Left lung (tissue), 10 donors: ENCODE measurements around the gene ANO2. TPM values are rescaled to one million over a fixed set of nuclear protein-coding genes. Genes with fewer than 3 reads are reported as not detected.

ENCODE experiments used
- ATAC-seq: fragments of 200-7000 bp; cut with Tn5 transposase; one replicate; pipeline ENCODE4 v1.9.1; 2020; ENCODE audit warnings: moderate library complexity
- DNase-seq, 4 donors: peaks; one replicate each; pipeline ENCODE4 v3.0.0-alpha.2; 2013 to 2020
- H3K27ac ChIP-seq, 2 donors: fragments of 200-600 bp; sonication (generic) in 1 of 2; one replicate each; pipeline versions ENCODE4 v1.5.0 to v1.8.0; 2020 to 2021
- H3K27me3 ChIP-seq, 2 donors: fragments of 200-600 bp; sonication (generic) in 1 of 2; one replicate each; pipeline versions ENCODE4 v1.5.0 to v1.8.0; 2020 to 2021
- H3K36me3 ChIP-seq, 2 donors: fragments of 200-600 bp; sonication (generic) in 1 of 2; one replicate each; pipeline versions ENCODE4 v1.5.0 to v1.8.0; 2020 to 2021
- H3K4me1 ChIP-seq, 2 donors: fragments of 200-600 bp; one replicate each; pipeline ENCODE4 v1.8.0; 2021
- H3K4me3 ChIP-seq, 2 donors: fragments of 200-600 bp; sonication (generic) in 1 of 2; one replicate each; pipeline versions ENCODE4 v1.5.0 to v1.8.0; 2020 to 2021; ENCODE audit warnings: mild to moderate bottlenecking in 1 of 2
- H3K9me3 ChIP-seq, 2 donors: fragments of 200-600 bp; sonication (generic) in 1 of 2; one replicate each; pipeline versions ENCODE4 v1.5.0 to v1.8.0; 2020 to 2021
- intact Hi-C, 2 donors: fragments of 100-400 bp; cut with DNase I; formaldehyde crosslinking; loops; one replicate each; pipeline versions ENCODE4 v1.11.2 to v1.14.2; 2022
- polyA plus RNA-seq, 6 donors: library from polyadenylated mRNA; unstranded; fragments of 120-200 nt; gene quantifications; one replicate each; pipeline ENCODE4 v1.2.1, GENCODE V29; 2013; ENCODE audit not compliant: insufficient read length in 6 of 6
- total RNA-seq, 2 donors: library from RNA; stranded (reverse); fragmentation: NEBNext Ultra II Directional; extraction: Animal tissue kit (Norgen Biotek cat#: 25700); gene quantifications; one replicate each; pipeline ENCODE4 v1.2.1, GENCODE V29; 2021
- TF ChIP-seq, protein P1 (sequence below), 2 donors: fragments of 200-600 bp; sonication (generic) in 1 of 2; IDR thresholded peaks; one replicate each; pipeline versions ENCODE4 v1.5.0 to v1.8.0; 2021; ENCODE audit warnings: antibody characterized with exemption in 2 of 2
- donor health status: DM: no; HTN: yes; CAD: no.
- donor health status: DM: no; HTN: no; CAD: no.

Gene ANO2
- total and polyA plus RNA-seq, 8 donors = 3.4 to 10.5 (median 6.1) TPM

- H3K9me3 ChIP-seq = no peaks in the 10 kb centered on the region
- H3K27ac ChIP-seq = no peak overlapping the region
- intact Hi-C loops = no loop called here
- TF ChIP-seq, protein P1, sequence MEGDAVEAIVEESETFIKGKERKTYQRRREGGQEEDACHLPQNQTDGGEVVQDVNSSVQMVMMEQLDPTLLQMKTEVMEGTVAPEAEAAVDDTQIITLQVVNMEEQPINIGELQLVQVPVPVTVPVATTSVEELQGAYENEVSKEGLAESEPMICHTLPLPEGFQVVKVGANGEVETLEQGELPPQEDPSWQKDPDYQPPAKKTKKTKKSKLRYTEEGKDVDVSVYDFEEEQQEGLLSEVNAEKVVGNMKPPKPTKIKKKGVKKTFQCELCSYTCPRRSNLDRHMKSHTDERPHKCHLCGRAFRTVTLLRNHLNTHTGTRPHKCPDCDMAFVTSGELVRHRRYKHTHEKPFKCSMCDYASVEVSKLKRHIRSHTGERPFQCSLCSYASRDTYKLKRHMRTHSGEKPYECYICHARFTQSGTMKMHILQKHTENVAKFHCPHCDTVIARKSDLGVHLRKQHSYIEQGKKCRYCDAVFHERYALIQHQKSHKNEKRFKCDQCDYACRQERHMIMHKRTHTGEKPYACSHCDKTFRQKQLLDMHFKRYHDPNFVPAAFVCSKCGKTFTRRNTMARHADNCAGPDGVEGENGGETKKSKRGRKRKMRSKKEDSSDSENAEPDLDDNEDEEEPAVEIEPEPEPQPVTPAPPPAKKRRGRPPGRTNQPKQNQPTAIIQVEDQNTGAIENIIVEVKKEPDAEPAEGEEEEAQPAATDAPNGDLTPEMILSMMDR (IDR thresholded peaks at IDR 0.05) = no peak
- H3K36me3 ChIP-seq = no peaks in the 10 kb centered on the region
- H3K27me3 ChIP-seq = peaks cover 0 to 33% of the 10 kb centered on the region in 2 donors
- H3K4me1 ChIP-seq = no peaks in the 10 kb centered on the region
- no peak for ATAC-seq
- no peak overlapping the region for H3K4me3 ChIP-seq
- DNase-seq = no peak
Measured at GRCh38 chr12:5884866-5885265, 60.2 kb downstream of the ANO2 start.

- no peaks in the 10 kb centered on the region for H3K9me3 ChIP-seq
- H3K27me3 ChIP-seq = peaks cover 0 to 33% of the 10 kb centered on the region in 2 donors
Measured at GRCh38 chr12:5884285-5884684, 60.8 kb downstream of the ANO2 start.

DNA sequence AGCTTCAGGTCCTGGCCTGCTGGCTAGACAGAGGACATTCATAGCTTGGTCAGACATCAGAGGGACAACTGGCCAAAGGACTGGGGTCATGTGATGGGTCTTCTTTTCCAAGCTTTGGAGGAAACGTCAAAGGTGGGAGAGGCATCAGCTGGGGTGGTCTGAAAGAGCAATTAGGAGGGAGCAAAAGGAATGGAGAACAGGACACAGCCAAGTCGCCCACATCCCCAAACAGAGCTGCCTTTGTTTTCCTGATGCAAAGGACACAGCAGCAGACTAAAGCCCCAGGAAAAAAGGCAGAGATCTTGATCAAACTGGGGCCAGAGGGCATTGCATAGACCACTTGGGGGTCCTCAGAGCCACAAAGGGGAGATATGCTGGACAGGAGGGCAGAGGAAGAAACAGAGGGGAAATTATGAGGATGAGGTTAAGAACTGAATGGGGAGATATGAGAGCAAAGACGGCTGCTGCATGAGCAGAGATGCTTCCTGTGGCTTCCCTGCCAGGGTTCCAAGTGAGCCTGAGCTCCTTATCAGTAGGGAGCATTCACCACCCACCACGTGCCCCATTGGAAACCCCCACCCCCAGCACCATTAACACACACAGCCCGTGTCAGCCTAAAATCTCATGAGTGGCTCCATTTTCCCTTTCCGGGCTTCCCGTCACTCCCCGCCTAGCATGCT, 62.4 kb downstream of the ANO2 start:
- TF ChIP-seq, protein P1 (IDR thresholded peaks at IDR 0.05) = no peak
- ATAC-seq = no peak
- Histone ChIP-seq H3K4me1 (no peaks in the 10 kb centered on the region), H3K36me3 (no peaks in the 10 kb centered on the region), H3K4me3 (no peak overlapping the region), H3K27me3 (peaks cover 0 to 22% of the 10 kb centered on the region in 2 donors), H3K27ac (no peak overlapping the region), H3K9me3 (no peaks in the 10 kb centered on the region)
- no peak for DNase-seq
- intact Hi-C loops = no loop called here

More at GRCh38 chr12:5884285-5884684, 60.8 kb downstream of the ANO2 start:
- Histone ChIP-seq H3K27ac (no peak overlapping the region), H3K4me1 (no peaks in the 10 kb centered on the region), H3K36me3 (no peaks in the 10 kb centered on the region), H3K4me3 (no peak overlapping the region)
- TF ChIP-seq, protein P1 (IDR thresholded peaks at IDR 0.05) = no peak
- no peak for DNase-seq
- intact Hi-C loops = no loop called here
- ATAC-seq = no peak

DNA sequence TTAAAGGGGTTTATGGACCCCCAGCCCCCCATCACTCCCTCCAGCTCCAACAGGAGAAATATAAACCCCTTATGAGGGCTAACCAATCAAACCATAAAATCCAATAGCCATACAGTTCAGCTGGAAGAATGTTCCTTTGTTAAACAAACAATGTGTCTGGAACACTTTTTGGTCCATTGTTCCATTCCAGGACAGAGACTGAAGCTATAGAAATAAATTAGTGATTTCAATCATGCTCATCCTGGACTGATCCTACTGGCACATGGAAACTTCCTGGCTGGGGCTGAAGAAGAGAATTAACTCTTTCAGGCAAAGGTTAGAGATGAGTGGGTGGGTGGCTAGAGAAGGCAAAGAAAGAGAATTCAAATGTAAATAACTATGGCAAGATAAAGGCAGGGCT, 63.4 kb downstream of the ANO2 start:
- Histone ChIP-seq H3K27me3 (peaks cover 0 to 12% of the 10 kb centered on the region in 2 donors), H3K4me3 (no peak overlapping the region), H3K9me3 (no peaks in the 10 kb centered on the region), H3K27ac (no peak overlapping the region), H3K4me1 (no peaks in the 10 kb centered on the region), H3K36me3 (no peaks in the 10 kb centered on the region)
- DNase-seq = no peak
- intact Hi-C loops = no loop called here
- TF ChIP-seq, protein P1 (IDR thresholded peaks at IDR 0.05) = no peak
- no peak for ATAC-seq

- no peaks in the 10 kb centered on the region for H3K4me1 ChIP-seq
- intact Hi-C loops = no loop called here
- no peaks in the 10 kb centered on the region for H3K36me3 ChIP-seq
- no peak for DNase-seq
- no peak for ATAC-seq
- TF ChIP-seq, protein P1 (IDR thresholded peaks at IDR 0.05) = no peak
- H3K9me3 ChIP-seq = no peaks in the 10 kb centered on the region
- no peak overlapping the region for H3K27ac ChIP-seq
- no peak overlapping the region for H3K4me3 ChIP-seq
- H3K27me3 ChIP-seq = peaks cover 0 to 7% of the 10 kb centered on the region in 2 donors
Measured at GRCh38 chr12:5881101-5881606, 63.9 kb downstream of the ANO2 start.
